ENCODE measurements around the gene PVR. TPM values are rescaled to one million over a fixed set of nuclear protein-coding genes. Genes with fewer than 3 reads are reported as not detected.
A peak's percentile ranks its signal among the peaks of the same experiment; 100 is the strongest.

PVR gene
- polyA plus RNA-seq, 1 of the 3 experiments (the other 2 are of a cell fraction), result 90.8 TPM

- WGBS (ENCODE audit: low lambda C conversion rate), result 40% methylated on average over 4 of the region's 4 CpGs
- no peak overlapping the region for H2AFZ ChIP-seq (ENCODE audit: low read depth)
- TF ChIP-seq JUND (IDR thresholded peaks at IDR 0.05) (no peak), USF1 (IDR thresholded peaks at IDR 0.05; ENCODE audit: borderline replicate concordance, low read depth) (peak; percentile 88)
These were observed 69.3 kb downstream of the PVR start for GRCh38 chr19:44712864-44713515.

More at GRCh38 chr19:44712864-44713515, 69.3 kb downstream of the PVR start:
- Histone ChIP-seq H3K4me3 (ENCODE audit: low read depth in 2 of 2, low read length in 1 of 2) (no peak overlapping the region), H3K27ac (ENCODE audit: low read depth in 2 of 2, low read length in 1 of 2) (no peak overlapping the region), H3K4me1 (ENCODE audit: control insufficient read depth in 1 of 2, insufficient read depth in 2 of 2, low read depth in 1 of 2, low read length in 1 of 2) (no peaks in the 10 kb centered on the region), H3K9me3 (no peaks in the 10 kb centered on the region), H3K9ac (no peak overlapping the region), H3K79me2 (ENCODE audit: insufficient read depth) (no peaks in the 10 kb centered on the region), H3K4me2 (no peak overlapping the region), H3K36me3 (replicated peaks in 1 of 2; ENCODE audit: control insufficient read depth in 1 of 2, insufficient read depth in 2 of 2, low read length in 1 of 2) (no peaks in the 10 kb centered on the region), H4K20me1 (ENCODE audit: insufficient read depth) (no peaks in the 10 kb centered on the region), H3F3A (replicated peaks; ENCODE audit: insufficient read depth) (peaks cover 8% of the 10 kb centered on the region), H3K9me2 (no peaks in the 10 kb centered on the region), H3K27me3 (ENCODE audit: insufficient read depth) (no peaks in the 10 kb centered on the region)
- ChIA-PET CTCF (interaction anchor here (0.8 to 5.2 kb wide), 5 partner anchors 11 to 151 kb away, joined by 3 to 57 read pairs (median 4); no protein-coding TSS in a partner anchor), POLR2A (no interaction called here)
- DNase-seq, result no peak

Other genes with a start within 250 kb of the PVR start
- 0.87 and 1.0 TPM in 2 replicates for gene ZNF285, start 242.3 kb upstream of the PVR start, polyA plus RNA-seq (2012; rRNA removed)
- gene ZNF229, start 195.4 kb upstream of the PVR start, polyA plus RNA-seq (2012; rRNA removed), result 1.2 and 1.7 TPM in 2 replicates
- gene ZNF180, start 143.4 kb upstream of the PVR start, polyA plus RNA-seq (2012; rRNA removed), result 1.5 and 1.9 TPM in 2 replicates
- not detected in 2 replicates for gene CEACAM20, start 114.2 kb upstream of the PVR start, polyA plus RNA-seq (2012; rRNA removed)
- 0.08 and 0.10 TPM in 2 replicates for gene IGSF23, start 30.3 kb upstream of the PVR start, polyA plus RNA-seq (2012; rRNA removed)
- gene CEACAM19, start 27.6 kb downstream of the PVR start, polyA plus RNA-seq (2012; rRNA removed), result 1.4 and 2.0 TPM in 2 replicates
- gene CEACAM16, start 55.2 kb downstream of the PVR start, polyA plus RNA-seq (2012; rRNA removed), result not detected in 2 replicates
- 7.5 and 19.2 TPM in 2 replicates for gene BCL3, start 104.8 kb downstream of the PVR start, polyA plus RNA-seq (2012; rRNA removed)
- not detected in 2 replicates for gene CBLC, start 134.0 kb downstream of the PVR start, polyA plus RNA-seq (2012; rRNA removed)
- 9.7 and 34.0 TPM in 2 replicates for gene BCAM, start 165.2 kb downstream of the PVR start, polyA plus RNA-seq (2012; rRNA removed)
- 96.6 and 121 TPM in 2 replicates for gene NECTIN2, start 202.4 kb downstream of the PVR start, polyA plus RNA-seq (2012; rRNA removed)
- 66.9 and 78.9 TPM in 2 replicates for gene TOMM40, start 247.3 kb downstream of the PVR start, polyA plus RNA-seq (2012; rRNA removed)

Measured in SK-N-SH (cell line).